ENCODE measurements around the gene SH2D7.
A peak's percentile ranks its signal among the peaks of the same experiment; 100 is the strongest.

SH2D7 gene

DNA sequence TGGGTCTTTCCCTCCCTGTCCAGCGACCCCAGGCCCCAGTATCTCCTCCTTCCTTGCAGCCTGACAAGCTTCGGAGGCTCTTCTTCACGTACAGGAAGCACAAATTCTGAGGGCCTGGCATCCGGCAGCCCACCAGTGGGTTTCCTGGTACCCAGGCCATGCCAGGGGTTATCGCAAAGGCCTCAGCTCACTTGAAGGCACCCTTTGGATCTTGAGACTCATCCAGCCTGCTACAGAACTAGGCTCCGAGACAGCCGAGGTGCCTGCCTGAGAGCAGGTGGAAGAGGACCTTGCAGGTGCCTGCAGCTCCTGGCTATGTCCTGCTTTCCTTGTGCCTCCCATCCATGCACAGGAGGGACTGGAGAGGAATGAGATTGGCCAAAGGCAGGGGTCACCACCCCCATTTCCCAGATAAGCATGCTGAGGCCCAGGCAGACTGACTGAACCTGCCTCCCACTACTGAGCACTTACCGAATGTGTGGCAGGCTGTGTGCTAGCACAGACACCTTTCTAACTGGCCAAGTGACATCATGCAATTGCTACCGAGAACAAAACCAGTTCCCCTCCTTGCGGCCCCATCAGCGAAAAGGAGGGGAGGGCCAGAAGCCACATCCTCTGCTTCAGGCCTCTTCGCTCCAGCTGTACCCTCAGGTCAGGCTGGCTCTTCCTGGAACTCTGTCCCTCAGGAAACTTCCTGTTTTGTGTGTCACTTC is 11.2 kb downstream of the SH2D7 start:
- no peak overlapping the region for H3K4me3 ChIP-seq (ENCODE audit: low read length)
- H3K9me3 ChIP-seq (ENCODE audit: control insufficient read depth, low read length): no peaks in the 10 kb centered on the region
- H3K4me1 ChIP-seq (ENCODE audit: control insufficient read depth, insufficient read depth, low read length): peaks cover 21% of the 10 kb centered on the region
- H3K9ac ChIP-seq (ENCODE audit: low read length): peak overlapping the region; percentile 4
- no peaks in the 10 kb centered on the region for H3K36me3 ChIP-seq (ENCODE audit: control insufficient read depth, insufficient read depth, low read length)
- no peaks in the 10 kb centered on the region for H3K27me3 ChIP-seq (ENCODE audit: control insufficient read depth, insufficient read depth, low read length)

GRCh38 chr15:78104119-78104479 is 11.7 kb downstream of the SH2D7 start:
- H3K4me3 ChIP-seq (ENCODE audit: low read length): no peak overlapping the region
- H3K9ac ChIP-seq (ENCODE audit: low read length): no peak overlapping the region
- no peaks in the 10 kb centered on the region for H3K9me3 ChIP-seq (ENCODE audit: control insufficient read depth, low read length)
- no peaks in the 10 kb centered on the region for H3K27me3 ChIP-seq (ENCODE audit: control insufficient read depth, insufficient read depth, low read length)
- H3K4me1 ChIP-seq (ENCODE audit: control insufficient read depth, insufficient read depth, low read length): peaks cover 22% of the 10 kb centered on the region
- no peaks in the 10 kb centered on the region for H3K36me3 ChIP-seq (ENCODE audit: control insufficient read depth, insufficient read depth, low read length)

- Histone ChIP-seq H3K4me1 (ENCODE audit: control insufficient read depth, insufficient read depth, low read length) (peaks cover 22% of the 10 kb centered on the region), H3K27me3 (ENCODE audit: control insufficient read depth, insufficient read depth, low read length) (no peaks in the 10 kb centered on the region), H3K4me3 (ENCODE audit: low read length) (no peak overlapping the region), H3K36me3 (ENCODE audit: control insufficient read depth, insufficient read depth, low read length) (no peaks in the 10 kb centered on the region), H3K9ac (ENCODE audit: low read length) (no peak overlapping the region), H3K9me3 (ENCODE audit: control insufficient read depth, low read length) (no peaks in the 10 kb centered on the region)
Measured at GRCh38 chr15:78104566-78105475, 12.5 kb downstream of the SH2D7 start.

GRCh38 chr15:78105476-78106241 is 13.3 kb downstream of the SH2D7 start:
- H3K9me3 ChIP-seq (ENCODE audit: control insufficient read depth, low read length): no peaks in the 10 kb centered on the region
- H3K4me3 ChIP-seq (ENCODE audit: low read length): no peak overlapping the region
- H3K36me3 ChIP-seq (ENCODE audit: control insufficient read depth, insufficient read depth, low read length): no peaks in the 10 kb centered on the region
- no peak overlapping the region for H3K9ac ChIP-seq (ENCODE audit: low read length)
- H3K27me3 ChIP-seq (ENCODE audit: control insufficient read depth, insufficient read depth, low read length): no peaks in the 10 kb centered on the region
- H3K4me1 ChIP-seq (ENCODE audit: control insufficient read depth, insufficient read depth, low read length): peaks cover 22% of the 10 kb centered on the region

DNA sequence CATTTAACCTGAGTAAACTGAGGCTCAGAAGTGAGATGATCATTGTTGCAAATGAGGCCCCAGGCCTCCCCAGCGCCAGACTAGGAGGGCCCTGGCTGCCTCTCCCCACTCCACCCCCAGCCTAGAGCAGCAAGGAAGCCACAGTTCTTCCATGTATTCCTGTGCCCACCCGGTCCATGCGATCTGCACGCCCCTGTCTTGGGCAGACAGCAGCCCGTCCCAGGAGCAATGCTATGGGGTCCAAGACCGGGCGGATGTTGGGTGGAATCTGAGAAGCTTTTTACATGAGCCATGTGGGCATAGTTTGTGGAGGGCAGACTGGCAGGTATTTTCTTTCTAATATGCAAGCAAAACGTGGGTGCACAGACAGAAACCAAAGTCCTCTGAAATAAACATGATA is 15.1 kb downstream of the SH2D7 start:
- H3K9me3 ChIP-seq (ENCODE audit: control insufficient read depth, low read length): no peaks in the 10 kb centered on the region
- no peaks in the 10 kb centered on the region for H3K36me3 ChIP-seq (ENCODE audit: control insufficient read depth, insufficient read depth, low read length)

GRCh38 chr15:78108300-78109084 is 16.1 kb downstream of the SH2D7 start:
- H3K4me1 ChIP-seq (ENCODE audit: control insufficient read depth, insufficient read depth, low read length): peaks cover 19% of the 10 kb centered on the region
- H3K36me3 ChIP-seq (ENCODE audit: control insufficient read depth, insufficient read depth, low read length): no peaks in the 10 kb centered on the region
- H3K9ac ChIP-seq (ENCODE audit: low read length): no peak overlapping the region
- no peaks in the 10 kb centered on the region for H3K9me3 ChIP-seq (ENCODE audit: control insufficient read depth, low read length)
- H3K27me3 ChIP-seq (ENCODE audit: control insufficient read depth, insufficient read depth, low read length): no peaks in the 10 kb centered on the region
- no peak overlapping the region for H3K4me3 ChIP-seq (ENCODE audit: low read length)

More for the DNA sequence above, 15.1 kb downstream of the SH2D7 start:
- H3K9ac ChIP-seq (ENCODE audit: low read length): no peak overlapping the region
- H3K27me3 ChIP-seq (ENCODE audit: control insufficient read depth, insufficient read depth, low read length): no peaks in the 10 kb centered on the region
- H3K4me1 ChIP-seq (ENCODE audit: control insufficient read depth, insufficient read depth, low read length): peaks cover 22% of the 10 kb centered on the region
- no peak overlapping the region for H3K4me3 ChIP-seq (ENCODE audit: low read length)

DNA sequence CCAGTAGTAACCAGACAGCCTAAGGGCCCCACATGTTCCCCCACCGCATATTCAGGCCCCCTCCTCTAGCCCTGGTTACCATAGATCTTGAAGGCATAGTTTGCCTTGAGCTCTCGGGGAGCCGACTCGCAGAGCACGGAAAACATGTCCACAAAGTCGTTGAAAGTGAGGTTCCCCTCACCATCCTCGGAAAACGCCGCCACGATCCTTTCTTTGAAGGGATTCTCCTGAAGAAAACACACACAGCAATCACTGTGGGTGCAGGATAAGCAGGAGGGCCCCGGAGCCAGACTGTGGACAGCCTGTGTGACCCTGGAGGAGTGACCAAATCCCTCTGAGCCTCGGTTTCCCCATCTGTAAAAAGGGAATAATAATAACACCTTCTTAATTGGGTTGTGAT is 16.8 kb downstream of the SH2D7 start:
- H3K4me1 ChIP-seq (ENCODE audit: control insufficient read depth, insufficient read depth, low read length): peaks cover 16% of the 10 kb centered on the region
- H3K9me3 ChIP-seq (ENCODE audit: control insufficient read depth, low read length): no peaks in the 10 kb centered on the region
- no peak overlapping the region for H3K4me3 ChIP-seq (ENCODE audit: low read length)
- no peak overlapping the region for H3K9ac ChIP-seq (ENCODE audit: low read length)
- no peaks in the 10 kb centered on the region for H3K36me3 ChIP-seq (ENCODE audit: control insufficient read depth, insufficient read depth, low read length)
- H3K27me3 ChIP-seq (ENCODE audit: control insufficient read depth, insufficient read depth, low read length): no peaks in the 10 kb centered on the region

GRCh38 chr15:78110096-78110495 is 17.7 kb downstream of the SH2D7 start:
- H3K4me1 ChIP-seq (ENCODE audit: control insufficient read depth, insufficient read depth, low read length): peaks cover 16% of the 10 kb centered on the region
- no peaks in the 10 kb centered on the region for H3K27me3 ChIP-seq (ENCODE audit: control insufficient read depth, insufficient read depth, low read length)
- H3K36me3 ChIP-seq (ENCODE audit: control insufficient read depth, insufficient read depth, low read length): no peaks in the 10 kb centered on the region
- no peaks in the 10 kb centered on the region for H3K9me3 ChIP-seq (ENCODE audit: control insufficient read depth, low read length)
- no peak overlapping the region for H3K4me3 ChIP-seq (ENCODE audit: low read length)
- no peak overlapping the region for H3K9ac ChIP-seq (ENCODE audit: low read length)

DNA sequence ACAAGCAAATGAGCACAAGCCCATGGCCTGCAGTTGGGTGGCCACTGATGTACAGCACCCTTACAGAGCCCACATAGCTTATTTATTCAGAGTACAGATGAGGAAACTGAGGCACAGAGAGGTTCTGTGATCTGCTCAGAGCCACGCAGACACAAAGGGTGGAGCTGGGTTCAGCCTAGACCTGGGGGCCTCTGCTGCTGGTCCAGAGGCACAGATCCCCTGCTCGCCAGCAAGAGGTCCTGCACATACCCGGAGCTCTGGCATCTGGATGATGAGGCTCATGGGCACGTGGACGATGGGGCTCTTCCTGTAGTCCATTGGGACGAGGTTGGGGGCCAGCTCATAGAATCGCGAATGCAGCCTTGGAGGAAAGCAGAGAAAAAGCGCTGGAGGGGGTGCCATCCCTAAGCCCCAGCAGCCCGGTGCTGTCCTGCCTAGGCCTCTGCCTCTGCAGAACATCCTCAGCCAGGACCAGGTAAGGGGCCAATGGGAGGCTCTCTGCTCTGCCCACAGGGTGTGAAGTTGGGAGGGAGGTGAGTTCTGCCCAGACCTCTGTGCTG is 18.6 kb downstream of the SH2D7 start:
- no peaks in the 10 kb centered on the region for H3K36me3 ChIP-seq (ENCODE audit: control insufficient read depth, insufficient read depth, low read length)
- H3K4me3 ChIP-seq (ENCODE audit: low read length): no peak overlapping the region
- no peak overlapping the region for H3K9ac ChIP-seq (ENCODE audit: low read length)
- no peaks in the 10 kb centered on the region for H3K9me3 ChIP-seq (ENCODE audit: control insufficient read depth, low read length)
- H3K4me1 ChIP-seq (ENCODE audit: control insufficient read depth, insufficient read depth, low read length): peaks cover 15% of the 10 kb centered on the region
- H3K27me3 ChIP-seq (ENCODE audit: control insufficient read depth, insufficient read depth, low read length): no peaks in the 10 kb centered on the region

DNA sequence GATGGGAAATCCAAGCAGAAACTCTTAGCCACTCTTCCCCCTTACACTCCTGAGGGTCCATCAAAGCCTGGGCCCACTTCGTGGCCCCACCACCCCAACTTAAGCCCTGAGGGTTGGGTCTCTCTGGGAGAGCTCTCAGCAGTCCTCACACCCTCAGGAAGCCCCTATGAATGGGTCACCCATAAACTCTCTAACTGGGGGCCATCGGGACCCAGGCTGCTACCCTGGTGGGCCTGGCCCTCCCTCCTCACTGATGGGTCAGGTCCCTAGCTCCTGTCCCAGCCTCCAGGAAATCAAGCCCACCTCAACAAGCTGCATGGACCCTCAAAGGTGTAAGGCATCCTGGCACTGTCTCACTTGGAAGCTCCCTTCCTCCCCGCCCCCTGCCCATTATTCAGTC is 19.4 kb downstream of the SH2D7 start:
- Histone ChIP-seq H3K36me3 (ENCODE audit: control insufficient read depth, insufficient read depth, low read length) (no peaks in the 10 kb centered on the region), H3K4me1 (ENCODE audit: control insufficient read depth, insufficient read depth, low read length) (peaks cover 11% of the 10 kb centered on the region), H3K4me3 (ENCODE audit: low read length) (no peak overlapping the region)

GRCh38 chr15:78112551-78112950 is 20.2 kb downstream of the SH2D7 start:
- no peak overlapping the region for H3K4me3 ChIP-seq (ENCODE audit: low read length)

More for the DNA sequence above, 19.4 kb downstream of the SH2D7 start:
- Histone ChIP-seq H3K27me3 (ENCODE audit: control insufficient read depth, insufficient read depth, low read length) (no peaks in the 10 kb centered on the region), H3K9me3 (ENCODE audit: control insufficient read depth, low read length) (no peaks in the 10 kb centered on the region), H3K9ac (ENCODE audit: low read length) (no peak overlapping the region)

More at GRCh38 chr15:78112551-78112950, 20.2 kb downstream of the SH2D7 start:
- Histone ChIP-seq H3K4me1 (ENCODE audit: control insufficient read depth, insufficient read depth, low read length) (peaks cover 11% of the 10 kb centered on the region), H3K9me3 (ENCODE audit: control insufficient read depth, low read length) (no peaks in the 10 kb centered on the region), H3K9ac (ENCODE audit: low read length) (no peak overlapping the region), H3K27me3 (ENCODE audit: control insufficient read depth, insufficient read depth, low read length) (no peaks in the 10 kb centered on the region), H3K36me3 (ENCODE audit: control insufficient read depth, insufficient read depth, low read length) (no peaks in the 10 kb centered on the region)
